Measurements from ENCODE around the gene DLGAP1.

The DLGAP1 gene

GRCh38 chr18:3495691-3496430 is 959.2 kb downstream of the DLGAP1 start:
- H2BK5ac ChIP-seq (ENCODE audit: low read length): no peak overlapping the region
- DNase-seq: no peak
- no CpG with 5 or more reads among the region's 7 CpGs for WGBS (ENCODE audit: extremely low coverage, insufficient coverage, low lambda C conversion rate)

DNA sequence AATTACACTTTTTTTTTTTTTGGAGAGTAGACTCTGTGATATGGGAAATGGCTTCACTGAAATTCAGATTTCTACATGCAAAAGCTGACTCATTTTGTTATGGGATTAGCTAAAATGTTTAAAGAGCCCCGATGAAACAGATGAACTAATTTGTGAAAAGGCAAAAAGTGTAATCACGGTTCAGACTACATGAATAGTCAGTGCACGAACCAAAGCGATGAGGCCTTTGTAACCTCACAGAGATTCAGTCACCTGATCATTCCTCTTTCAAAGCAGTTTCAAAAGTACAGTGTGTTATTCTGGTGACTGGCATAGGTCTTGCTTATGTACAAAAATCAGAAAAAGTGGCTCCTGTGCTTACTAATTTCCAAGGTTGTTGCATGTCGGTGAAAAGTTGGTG is 960.5 kb downstream of the DLGAP1 start:
- no peak overlapping the region for H4K5ac ChIP-seq (ENCODE audit: low read length)
- H3K79me1 ChIP-seq (ENCODE audit: low read length): no peaks in the 10 kb centered on the region
- no peaks in the 10 kb centered on the region for H3K79me2 ChIP-seq (ENCODE audit: control insufficient read depth, insufficient read depth, low read length)
- no peak overlapping the region for H3K4me3 ChIP-seq (ENCODE audit: low read length)
- H3K4me2 ChIP-seq (ENCODE audit: low read length): no peak overlapping the region
- no peak overlapping the region for H3K18ac ChIP-seq (ENCODE audit: low read length)
- no peak overlapping the region for H3K56ac ChIP-seq (ENCODE audit: low read length)
- no peak overlapping the region for H2BK15ac ChIP-seq (replicated peaks; ENCODE audit: low read depth)
- H2BK5ac ChIP-seq (ENCODE audit: low read length): no peak overlapping the region
- no peaks in the 10 kb centered on the region for H3K36me3 ChIP-seq (ENCODE audit: control insufficient read depth, insufficient read depth, low read length)
- no peak overlapping the region for H2BK120ac ChIP-seq (ENCODE audit: low read depth, low read length)
- H3K27ac ChIP-seq (ENCODE audit: low read depth, low read length): no peak overlapping the region
- no peak overlapping the region for H3K9ac ChIP-seq (ENCODE audit: low read length)
- no peak overlapping the region for H3K4ac ChIP-seq (ENCODE audit: low read depth, low read length)
- H3K4me1 ChIP-seq (ENCODE audit: control insufficient read depth, low read depth, low read length): peaks cover 6% of the 10 kb centered on the region
- no peak overlapping the region for H4K8ac ChIP-seq (ENCODE audit: low read depth, low read length)
- no peak overlapping the region for H2AK5ac ChIP-seq (ENCODE audit: low read length)
- DNase-seq: no peak
- no CpG with 5 or more reads among the region's 5 CpGs for WGBS (ENCODE audit: extremely low coverage, insufficient coverage, low lambda C conversion rate)
- H3K27me3 ChIP-seq (ENCODE audit: insufficient read depth, low read length, poor library complexity): no peaks in the 10 kb centered on the region
- no peak overlapping the region for H3K23ac ChIP-seq (ENCODE audit: low read length)

More at GRCh38 chr18:3495691-3496430, 959.2 kb downstream of the DLGAP1 start:
- H3K23ac ChIP-seq (ENCODE audit: low read length): no peak overlapping the region
- no peak overlapping the region for H4K5ac ChIP-seq (ENCODE audit: low read length)
- H2AK5ac ChIP-seq (ENCODE audit: low read length): no peak overlapping the region
- H4K8ac ChIP-seq (ENCODE audit: low read depth, low read length): no peak overlapping the region
- H3K9ac ChIP-seq (ENCODE audit: low read length): no peak overlapping the region
- H2BK120ac ChIP-seq (ENCODE audit: low read depth, low read length): no peak overlapping the region
- no peaks in the 10 kb centered on the region for H3K27me3 ChIP-seq (ENCODE audit: insufficient read depth, low read length, poor library complexity)
- H3K4me1 ChIP-seq (ENCODE audit: control insufficient read depth, low read depth, low read length): peaks cover 10% of the 10 kb centered on the region
- H3K36me3 ChIP-seq (ENCODE audit: control insufficient read depth, insufficient read depth, low read length): no peaks in the 10 kb centered on the region
- no peak overlapping the region for H3K4me3 ChIP-seq (ENCODE audit: low read length)
- H2BK15ac ChIP-seq (replicated peaks; ENCODE audit: low read depth): no peak overlapping the region
- no peak overlapping the region for H3K4ac ChIP-seq (ENCODE audit: low read depth, low read length)
- H3K79me2 ChIP-seq (ENCODE audit: control insufficient read depth, insufficient read depth, low read length): no peaks in the 10 kb centered on the region
- H3K27ac ChIP-seq (ENCODE audit: low read depth, low read length): no peak overlapping the region
- no peak overlapping the region for H3K18ac ChIP-seq (ENCODE audit: low read length)
- no peak overlapping the region for H3K56ac ChIP-seq (ENCODE audit: low read length)
- H3K4me2 ChIP-seq (ENCODE audit: low read length): no peak overlapping the region
- no peaks in the 10 kb centered on the region for H3K79me1 ChIP-seq (ENCODE audit: low read length)

GRCh38 chr18:3494245-3494526 is 960.9 kb downstream of the DLGAP1 start:
- H4K5ac ChIP-seq (ENCODE audit: low read length): no peak overlapping the region
- H3K36me3 ChIP-seq (ENCODE audit: control insufficient read depth, insufficient read depth, low read length): no peaks in the 10 kb centered on the region
- no peaks in the 10 kb centered on the region for H3K79me2 ChIP-seq (ENCODE audit: control insufficient read depth, insufficient read depth, low read length)
- WGBS (ENCODE audit: extremely low coverage, insufficient coverage, low lambda C conversion rate): no CpG with 5 or more reads among the region's 4 CpGs
- no peak for DNase-seq
- no peak overlapping the region for H3K4me3 ChIP-seq (ENCODE audit: low read length)
- no peak overlapping the region for H4K8ac ChIP-seq (ENCODE audit: low read depth, low read length)
- H3K9ac ChIP-seq (ENCODE audit: low read length): no peak overlapping the region
- H3K4me2 ChIP-seq (ENCODE audit: low read length): no peak overlapping the region
- H3K4me1 ChIP-seq (ENCODE audit: control insufficient read depth, low read depth, low read length): peaks cover 3% of the 10 kb centered on the region
- no peak overlapping the region for H3K27ac ChIP-seq (ENCODE audit: low read depth, low read length)
- no peak overlapping the region for H2BK120ac ChIP-seq (ENCODE audit: low read depth, low read length)
- no peak overlapping the region for H3K23ac ChIP-seq (ENCODE audit: low read length)
- H2BK15ac ChIP-seq (replicated peaks; ENCODE audit: low read depth): no peak overlapping the region
- H3K79me1 ChIP-seq (ENCODE audit: low read length): no peaks in the 10 kb centered on the region
- H3K18ac ChIP-seq (ENCODE audit: low read length): no peak overlapping the region
- H2BK5ac ChIP-seq (ENCODE audit: low read length): no peak overlapping the region
- H3K4ac ChIP-seq (ENCODE audit: low read depth, low read length): no peak overlapping the region
- no peak overlapping the region for H2AK5ac ChIP-seq (ENCODE audit: low read length)
- no peak overlapping the region for H3K56ac ChIP-seq (ENCODE audit: low read length)
- H3K27me3 ChIP-seq (ENCODE audit: insufficient read depth, low read length, poor library complexity): no peaks in the 10 kb centered on the region

DNA sequence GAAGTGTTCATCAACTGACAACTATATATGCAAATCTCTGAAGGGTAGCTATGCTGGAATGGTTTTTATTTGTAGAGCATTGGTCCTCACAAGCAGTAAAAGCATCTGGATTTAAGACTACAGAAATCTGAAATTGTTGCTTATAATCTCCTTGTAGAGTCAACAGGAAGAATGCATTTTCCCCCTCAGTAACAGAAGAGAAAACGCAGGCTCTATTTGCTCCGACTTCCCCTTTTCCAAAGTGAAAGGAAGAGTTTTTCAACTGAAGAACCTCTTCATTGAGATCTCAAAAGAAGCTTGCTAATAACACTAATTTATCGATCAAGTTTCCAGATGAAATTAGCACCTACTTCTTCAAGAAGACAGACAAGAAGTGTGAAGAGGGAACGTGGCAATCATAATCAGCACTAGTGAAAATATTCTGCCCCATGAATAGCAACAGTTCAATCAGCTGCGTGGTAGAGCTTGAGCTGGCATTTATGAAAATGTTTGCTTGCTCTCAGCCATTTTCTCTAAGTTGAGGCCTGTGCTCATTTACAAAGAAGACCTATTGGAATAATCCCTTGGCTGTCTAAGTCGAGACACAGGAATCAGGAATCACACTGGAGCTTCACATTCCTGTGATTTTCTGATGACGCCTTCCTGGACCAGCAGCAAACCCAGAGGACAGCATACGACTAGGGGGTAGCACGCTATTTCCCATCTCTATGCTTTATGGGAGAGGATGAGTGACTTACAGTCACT is 961.4 kb downstream of the DLGAP1 start:
- no peak overlapping the region for H3K4me3 ChIP-seq (ENCODE audit: low read length)
- H3K27me3 ChIP-seq (ENCODE audit: insufficient read depth, low read length, poor library complexity): no peaks in the 10 kb centered on the region
- no peaks in the 10 kb centered on the region for H3K79me2 ChIP-seq (ENCODE audit: control insufficient read depth, insufficient read depth, low read length)
- H3K79me1 ChIP-seq (ENCODE audit: low read length): no peaks in the 10 kb centered on the region
- no peak overlapping the region for H2BK120ac ChIP-seq (ENCODE audit: low read depth, low read length)
- no peak overlapping the region for H2AK5ac ChIP-seq (ENCODE audit: low read length)
- H2BK5ac ChIP-seq (ENCODE audit: low read length): no peak overlapping the region
- H3K23ac ChIP-seq (ENCODE audit: low read length): no peak overlapping the region
- H3K4me1 ChIP-seq (ENCODE audit: control insufficient read depth, low read depth, low read length): peaks cover 3% of the 10 kb centered on the region
- H2BK15ac ChIP-seq (replicated peaks; ENCODE audit: low read depth): no peak overlapping the region
- H3K4me2 ChIP-seq (ENCODE audit: low read length): no peak overlapping the region
- peak overlapping the region; percentile 70 for H4K8ac ChIP-seq (ENCODE audit: low read depth, low read length)
- peak; percentile 33 for DNase-seq
- no peak overlapping the region for H4K5ac ChIP-seq (ENCODE audit: low read length)
- no peak overlapping the region for H3K56ac ChIP-seq (ENCODE audit: low read length)
- H3K9ac ChIP-seq (ENCODE audit: low read length): no peak overlapping the region
- H3K36me3 ChIP-seq (ENCODE audit: control insufficient read depth, insufficient read depth, low read length): no peaks in the 10 kb centered on the region
- WGBS (ENCODE audit: extremely low coverage, insufficient coverage, low lambda C conversion rate): no CpG with 5 or more reads among the region's 9 CpGs
- no peak overlapping the region for H3K18ac ChIP-seq (ENCODE audit: low read length)
- no peak overlapping the region for H3K27ac ChIP-seq (ENCODE audit: low read depth, low read length)
- H3K4ac ChIP-seq (ENCODE audit: low read depth, low read length): no peak overlapping the region

GRCh38 chr18:3492721-3493120 is 962.4 kb downstream of the DLGAP1 start:
- no peak overlapping the region for H3K23ac ChIP-seq (ENCODE audit: low read length)
- no CpG with 5 or more reads among the region's 2 CpGs for WGBS (ENCODE audit: extremely low coverage, insufficient coverage, low lambda C conversion rate)
- no peak overlapping the region for H3K9ac ChIP-seq (ENCODE audit: low read length)
- H3K36me3 ChIP-seq (ENCODE audit: control insufficient read depth, insufficient read depth, low read length): no peaks in the 10 kb centered on the region
- no peaks in the 10 kb centered on the region for H3K79me1 ChIP-seq (ENCODE audit: low read length)
- H3K56ac ChIP-seq (ENCODE audit: low read length): no peak overlapping the region
- H2BK15ac ChIP-seq (replicated peaks; ENCODE audit: low read depth): no peak overlapping the region
- no peak overlapping the region for H4K5ac ChIP-seq (ENCODE audit: low read length)
- H4K8ac ChIP-seq (ENCODE audit: low read depth, low read length): no peak overlapping the region
- no peak overlapping the region for H2AK5ac ChIP-seq (ENCODE audit: low read length)
- no peaks in the 10 kb centered on the region for H3K27me3 ChIP-seq (ENCODE audit: insufficient read depth, low read length, poor library complexity)
- no peak overlapping the region for H3K4me2 ChIP-seq (ENCODE audit: low read length)
- H2BK5ac ChIP-seq (ENCODE audit: low read length): no peak overlapping the region
- H3K4me1 ChIP-seq (ENCODE audit: control insufficient read depth, low read depth, low read length): peaks cover 3% of the 10 kb centered on the region
- no peaks in the 10 kb centered on the region for H3K79me2 ChIP-seq (ENCODE audit: control insufficient read depth, insufficient read depth, low read length)
- H3K4ac ChIP-seq (ENCODE audit: low read depth, low read length): no peak overlapping the region
- no peak overlapping the region for H3K4me3 ChIP-seq (ENCODE audit: low read length)
- no peak overlapping the region for H2BK120ac ChIP-seq (ENCODE audit: low read depth, low read length)
- H3K18ac ChIP-seq (ENCODE audit: low read length): no peak overlapping the region
- no peak for DNase-seq
- no peak overlapping the region for H3K27ac ChIP-seq (ENCODE audit: low read depth, low read length)
